SH-SY5Y (cell line): Measurements from ENCODE around the gene PLEKHO2.

Source experiments
- GATA2 ChIP-seq: IDR thresholded peaks from 2 replicates; pipeline ENCODE4 v1.6.1; 2011; ENCODE audit warnings: mild to moderate bottlenecking, low read depth, low read length
- GATA3 ChIP-seq: IDR thresholded peaks from 2 replicates; pipeline ENCODE4 v1.6.1; 2011; ENCODE audit warnings: low read depth, mild to moderate bottlenecking, low read length, moderate library complexity

- TF ChIP-seq GATA2 (no peak), GATA3 (no peak)
Observed at GRCh38 chr15:64893481-64894394, 52.0 kb downstream of the PLEKHO2 start.
